Measurements from ENCODE around the gene JADE3. TPM values are rescaled to one million over a fixed set of nuclear protein-coding genes. Genes with fewer than 3 reads are reported as not detected.

Gene JADE3
- total RNA-seq = 1.6 and 3.1 TPM in 2 replicates

DNA sequence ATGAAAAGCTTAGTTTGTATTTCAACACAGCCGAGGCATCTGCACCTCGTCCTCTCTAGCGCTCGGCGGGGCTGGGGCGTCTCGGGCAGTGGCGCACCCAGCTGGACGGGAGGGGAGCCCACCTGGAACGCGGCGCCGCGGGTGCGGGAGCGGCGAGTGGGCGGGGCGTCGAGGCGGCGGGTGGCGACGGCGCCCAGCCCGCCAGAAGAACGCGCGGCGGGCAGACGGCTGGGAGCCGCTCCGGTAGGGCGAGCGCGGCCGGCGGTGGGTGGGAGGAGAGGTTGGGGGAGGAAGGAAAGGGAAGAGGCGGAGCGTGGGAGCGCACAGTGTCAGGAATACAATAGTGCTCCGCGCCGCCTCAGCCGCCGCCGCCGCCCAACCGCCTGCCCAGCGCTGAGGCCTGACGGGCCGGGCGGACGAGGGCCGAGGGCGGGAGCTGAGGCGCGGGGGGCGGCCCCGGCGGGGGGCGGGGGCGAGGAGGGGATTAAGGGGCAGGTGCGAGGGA, at the start of gene JADE3:
JADE3 (plus strand) TSS at position 324 of the 505 bp plus-strand sequence. CDS start 72,474 bp downstream, outside the sequence.

DNA sequence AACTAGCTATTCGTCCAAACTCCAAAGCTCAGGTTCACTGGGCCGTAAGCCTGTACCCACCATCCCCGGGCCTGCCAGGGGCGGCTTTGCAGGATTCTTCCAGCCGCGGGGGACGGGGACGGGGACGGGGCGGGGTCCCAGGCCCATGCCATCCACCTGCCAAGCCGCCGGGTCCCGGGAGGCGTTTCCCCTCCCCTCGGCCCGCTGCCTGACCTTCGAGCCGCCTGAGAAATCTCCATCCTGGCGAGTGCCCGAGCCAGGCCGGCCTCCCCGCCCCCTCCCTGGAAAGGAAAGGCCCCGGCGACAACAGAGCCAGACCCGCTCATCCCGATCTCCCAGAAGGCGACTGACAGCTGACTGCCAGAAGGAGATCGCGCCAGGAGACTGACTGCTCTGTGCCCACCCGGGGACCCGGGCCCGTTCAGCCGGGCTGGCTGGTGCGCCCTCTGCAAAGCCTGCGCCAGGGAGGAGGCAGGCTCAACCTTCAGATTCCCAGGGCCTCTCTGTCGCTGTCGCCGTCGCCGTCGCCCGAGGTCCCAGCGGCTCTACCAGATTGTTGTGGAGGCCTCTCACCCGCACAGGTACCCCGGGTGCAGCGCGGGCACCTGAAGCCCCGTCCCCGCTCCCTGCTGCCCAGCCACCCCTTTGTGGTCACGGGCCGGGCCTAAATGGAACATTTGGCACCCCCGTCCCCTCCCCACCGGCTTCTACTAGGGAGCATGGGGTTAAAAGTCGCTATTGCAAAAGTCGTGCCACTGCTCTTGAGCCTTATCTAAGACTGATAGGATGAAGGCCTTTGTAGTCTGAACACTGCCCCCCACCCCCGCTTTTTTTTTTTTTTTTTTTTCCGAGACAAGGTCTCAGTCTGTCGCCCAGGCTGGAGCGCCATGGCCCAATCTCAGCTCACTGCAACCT, 166.2 kb downstream of the JADE3 start, which contains the start of gene RGN:
RGN (plus strand) TSS at position 315 of the 915 bp plus-strand sequence. CDS start 2,702 bp downstream, outside the sequence.

Other genes starting within 250 kb of the JADE3 start
- gene SLC9A7, start 153.3 kb upstream of the JADE3 start, total RNA-seq = 0.93 and 1.8 TPM in 2 replicates
- 10.0 and 12.4 TPM in 2 replicates for gene RP2, start 75.4 kb upstream of the JADE3 start, total RNA-seq
- not detected in 2 replicates for gene RGN, start 166.0 kb downstream of the JADE3 start, total RNA-seq
- 83.6 and 95.2 TPM in 2 replicates for gene NDUFB11, start 232.3 kb downstream of the JADE3 start, total RNA-seq
- 30.3 and 39.0 TPM in 2 replicates for gene RBM10, start 232.8 kb downstream of the JADE3 start, total RNA-seq

Measured in pericardium fibroblast (primary cell).